Endothelial cell of hepatic sinusoid (primary cell): Measurements from ENCODE around the gene TTC32.

Experiments used
- in situ Hi-C: cut with HindIII; loops from 2 replicates; pipeline ENCODE4 v1.10.0; 2017; ENCODE audit warnings: low sequenced_read_pairs

Gene TTC32

GRCh38 chr2:19878268-19879046 is 23.3 kb downstream of the TTC32 start:
- in situ Hi-C loops = no loop called here

- in situ Hi-C loops = no loop called here
These were observed 25.0 kb downstream of the TTC32 start for GRCh38 chr2:19876751-19877150.

GRCh38 chr2:19875280-19875679 is 26.5 kb downstream of the TTC32 start:
- in situ Hi-C loops = no loop called here

GRCh38 chr2:19874726-19875125 is 27.1 kb downstream of the TTC32 start:
- in situ Hi-C loops = no loop called here

GRCh38 chr2:19873014-19873413 is 28.8 kb downstream of the TTC32 start:
- in situ Hi-C loops = no loop called here

GRCh38 chr2:19872302-19872701 is 29.5 kb downstream of the TTC32 start:
- in situ Hi-C loops = no loop called here

- in situ Hi-C loops = no loop called here
These were observed 29.9 kb downstream of the TTC32 start for GRCh38 chr2:19871836-19872235.

- in situ Hi-C loops = no loop called here
These were observed 31.0 kb downstream of the TTC32 start for GRCh38 chr2:19870792-19871191.

GRCh38 chr2:19868701-19869580 is 32.8 kb downstream of the TTC32 start:
- in situ Hi-C loops = loop anchor here (10.0 kb wide), 1 partner anchor 504 kb away; no protein-coding TSS in a partner anchor

- in situ Hi-C loops = loop anchor here (10.0 kb wide), 1 partner anchor 503 kb away; no protein-coding TSS in a partner anchor
These were observed 33.6 kb downstream of the TTC32 start for GRCh38 chr2:19868224-19868623.

GRCh38 chr2:19866771-19867170 is 35.0 kb downstream of the TTC32 start:
- in situ Hi-C loops = loop anchor here (10.0 kb wide), 1 partner anchor 502 kb away; no protein-coding TSS in a partner anchor

- in situ Hi-C loops = loop anchor here (10.0 kb wide), 1 partner anchor 500 kb away; no protein-coding TSS in a partner anchor
These were observed 36.6 kb downstream of the TTC32 start for GRCh38 chr2:19865151-19865550.

GRCh38 chr2:19864381-19864780 is 37.4 kb downstream of the TTC32 start:
- in situ Hi-C loops = loop anchor here (10.0 kb wide), 1 partner anchor 500 kb away; no protein-coding TSS in a partner anchor

- in situ Hi-C loops = loop anchor here (10.0 kb wide), 1 partner anchor 499 kb away; no protein-coding TSS in a partner anchor
These were observed 38.3 kb downstream of the TTC32 start for GRCh38 chr2:19863303-19864041.

- in situ Hi-C loops = loop anchor here (10.0 kb wide), 1 partner anchor 497 kb away; no protein-coding TSS in a partner anchor
These were observed 40.0 kb downstream of the TTC32 start for GRCh38 chr2:19861813-19862212.

GRCh38 chr2:19860022-19860421 is 41.8 kb downstream of the TTC32 start:
- in situ Hi-C loops = loop anchor here (10.0 kb wide), 1 partner anchor 495 kb away; no protein-coding TSS in a partner anchor

- in situ Hi-C loops = no loop called here
These were observed 42.2 kb downstream of the TTC32 start for GRCh38 chr2:19859565-19859964.

- in situ Hi-C loops = no loop called here
These were observed 44.0 kb downstream of the TTC32 start for GRCh38 chr2:19857806-19858205.

GRCh38 chr2:19857100-19857499 is 44.7 kb downstream of the TTC32 start:
- in situ Hi-C loops = no loop called here

- in situ Hi-C loops = no loop called here
These were observed 46.0 kb downstream of the TTC32 start for GRCh38 chr2:19855542-19856431.
